Neural crest cell (in vitro differentiated cells): ENCODE data around the gene PHYH. TPM values are rescaled to one million over a fixed set of nuclear protein-coding genes. Genes with fewer than 3 reads are reported as not detected.

Experiments
- DNase-seq: peaks from one replicate; pipeline ENCODE4 v3.0.0; 2021; ENCODE audit warnings: low read depth, mixed read lengths, low spot score
- H3K27ac Mint-ChIP-seq: one replicate; pipeline ENCODE4 v1.8.0; 2021; ENCODE audit warnings: mild to moderate bottlenecking, mixed read lengths; ENCODE audit not compliant: unreplicated experiment
- H3K27me3 Mint-ChIP-seq: 2 replicates; pipeline ENCODE4 v1.8.0; 2021; ENCODE audit warnings: low read depth, mild to moderate bottlenecking, mixed read lengths
- H3K36me3 Mint-ChIP-seq: 2 replicates; pipeline ENCODE4 v1.8.0; 2021; ENCODE audit warnings: low read depth, mild to moderate bottlenecking, mixed read lengths
- H3K4me1 Mint-ChIP-seq: 2 replicates; pipeline ENCODE4 v1.8.0; 2021; ENCODE audit warnings: mixed read lengths
- H3K4me3 Mint-ChIP-seq: one replicate; pipeline ENCODE4 v1.8.0; 2021; ENCODE audit warnings: mild to moderate bottlenecking, mixed read lengths
- H3K9me3 Mint-ChIP-seq: 2 replicates; pipeline ENCODE4 v1.8.0; 2021; ENCODE audit warnings: mixed read lengths
- total RNA-seq: library from RNA; stranded (reverse); gene quantifications from 2 replicates; pipeline ENCODE4 v1.2.1, GENCODE V29; 2021
- TF ChIP-seq, protein P1 (sequence below): fragments of 200-600 bp; sonication (generic); conservative IDR thresholded peaks from 2 replicates; pipeline ENCODE4 v1.5.0; 2021; ENCODE audit warnings: antibody characterized with exemption, mild to moderate bottlenecking

The PHYH gene
- total RNA-seq, 1 donor from 2014 or later, result 14.9 TPM

GRCh38 chr10:13346283-13347042 is 46.6 kb upstream of the PHYH start:
- Mint-ChIP-seq H3K4me3 (peak overlapping the region; percentile 90), H3K9me3 (no peaks in the 10 kb centered on the region), H3K27me3 (peaks cover 28% of the 10 kb centered on the region), H3K27ac (peak overlapping the region; percentile 98), H3K4me1 (peaks cover 56% of the 10 kb centered on the region), H3K36me3 (peaks cover 11% of the 10 kb centered on the region)
- TF ChIP-seq, protein P1, sequence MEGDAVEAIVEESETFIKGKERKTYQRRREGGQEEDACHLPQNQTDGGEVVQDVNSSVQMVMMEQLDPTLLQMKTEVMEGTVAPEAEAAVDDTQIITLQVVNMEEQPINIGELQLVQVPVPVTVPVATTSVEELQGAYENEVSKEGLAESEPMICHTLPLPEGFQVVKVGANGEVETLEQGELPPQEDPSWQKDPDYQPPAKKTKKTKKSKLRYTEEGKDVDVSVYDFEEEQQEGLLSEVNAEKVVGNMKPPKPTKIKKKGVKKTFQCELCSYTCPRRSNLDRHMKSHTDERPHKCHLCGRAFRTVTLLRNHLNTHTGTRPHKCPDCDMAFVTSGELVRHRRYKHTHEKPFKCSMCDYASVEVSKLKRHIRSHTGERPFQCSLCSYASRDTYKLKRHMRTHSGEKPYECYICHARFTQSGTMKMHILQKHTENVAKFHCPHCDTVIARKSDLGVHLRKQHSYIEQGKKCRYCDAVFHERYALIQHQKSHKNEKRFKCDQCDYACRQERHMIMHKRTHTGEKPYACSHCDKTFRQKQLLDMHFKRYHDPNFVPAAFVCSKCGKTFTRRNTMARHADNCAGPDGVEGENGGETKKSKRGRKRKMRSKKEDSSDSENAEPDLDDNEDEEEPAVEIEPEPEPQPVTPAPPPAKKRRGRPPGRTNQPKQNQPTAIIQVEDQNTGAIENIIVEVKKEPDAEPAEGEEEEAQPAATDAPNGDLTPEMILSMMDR, result no peak
- no peak for DNase-seq

GRCh38 chr10:13340626-13341376 is 40.9 kb upstream of the PHYH start:
- Mint-ChIP-seq H3K9me3 (no peaks in the 10 kb centered on the region), H3K27ac (no peak overlapping the region), H3K4me1 (peaks cover 24% of the 10 kb centered on the region), H3K36me3 (peaks cover 20% of the 10 kb centered on the region), H3K4me3 (peak overlapping the region; percentile 32), H3K27me3 (no peaks in the 10 kb centered on the region)
- TF ChIP-seq, protein P1, result no peak
- DNase-seq, result no peak

GRCh38 chr10:13340068-13340467 is 40.2 kb upstream of the PHYH start:
- Mint-ChIP-seq H3K9me3 (no peaks in the 10 kb centered on the region), H3K27me3 (no peaks in the 10 kb centered on the region), H3K27ac (no peak overlapping the region), H3K4me1 (peaks cover 17% of the 10 kb centered on the region), H3K36me3 (peaks cover 20% of the 10 kb centered on the region), H3K4me3 (no peak overlapping the region)
- TF ChIP-seq, protein P1, result no peak
- DNase-seq, result no peak

- DNase-seq, result no peak
- H3K27me3 Mint-ChIP-seq, result no peaks in the 10 kb centered on the region
- no peaks in the 10 kb centered on the region for H3K9me3 Mint-ChIP-seq
- peaks cover 19% of the 10 kb centered on the region for H3K36me3 Mint-ChIP-seq
- H3K4me1 Mint-ChIP-seq, result peaks cover 6% of the 10 kb centered on the region
- H3K27ac Mint-ChIP-seq, result no peak overlapping the region
- TF ChIP-seq, protein P1, result no peak
- no peak overlapping the region for H3K4me3 Mint-ChIP-seq
These were observed 38.7 kb upstream of the PHYH start for GRCh38 chr10:13338390-13339110.

GRCh38 chr10:13337827-13338196 is 37.9 kb upstream of the PHYH start:
- no peak overlapping the region for H3K4me3 Mint-ChIP-seq
- no peaks in the 10 kb centered on the region for H3K9me3 Mint-ChIP-seq
- TF ChIP-seq, protein P1, result no peak
- H3K36me3 Mint-ChIP-seq, result peaks cover 14% of the 10 kb centered on the region
- H3K4me1 Mint-ChIP-seq, result peaks cover 5% of the 10 kb centered on the region
- H3K27me3 Mint-ChIP-seq, result no peaks in the 10 kb centered on the region
- no peak for DNase-seq
- H3K27ac Mint-ChIP-seq, result no peak overlapping the region
